SK-N-SH (cell line): ENCODE data around the gene IGF2R. TPM values are rescaled to one million over a fixed set of nuclear protein-coding genes. Genes with fewer than 3 reads are reported as not detected.

Source experiments
- CTCF ChIA-PET: fragments of 300-600, 350-600 bp; formaldehyde crosslinking; extraction: SDS; loops from one replicate; lab custom pipeline; 2021; lab: Yijun Ruan, JAX
- POLR2A ChIA-PET: fragments of 350-600 bp; sonication (Branson Sonifier 250); formaldehyde crosslinking; extraction: SDS; loops from one replicate; lab custom pipeline; 2020; ENCODE audit warnings: antibody characterized with exemption, inconsistent platforms; lab: Yijun Ruan, JAX
- DNase-seq: peaks from one replicate; pipeline ENCODE4 v3.0.0; 2012
- H2AFZ ChIP-seq: fragments of 200-600 bp; sonication (generic); 2 replicates; pipeline ENCODE4 v1.8.1; 2016; ENCODE audit warnings: antibody characterized with exemption, mild to moderate bottlenecking, low read depth
- H3F3A ChIP-seq: fragments of 200-600 bp; sonication (generic); replicated peaks from 2 replicates; pipeline ENCODE3; 2016; ENCODE audit warnings: antibody characterized with exemption, mild to moderate bottlenecking; ENCODE audit not compliant: insufficient read depth
- H3K27ac ChIP-seq, 2 experiments: fragments of 200-500 bp in 1 of 2; fragments of 200-600 bp in 1 of 2; sonication (Bioruptor generic) in 1 of 2; sonication (generic), shearing (Covaris generic) in 1 of 2; 2 replicates each; pipeline versions ENCODE4 v1.5.1 to v1.6.1; 2014 to 2016; ENCODE audit warnings: low read depth in 2 of 2, inconsistent platforms in 1 of 2, low read length in 1 of 2, mild to moderate bottlenecking in 1 of 2, mixed read lengths in 1 of 2
- H3K27me3 ChIP-seq: fragments of 200-600 bp; sonication (generic), shearing (Covaris generic); 2 replicates; pipeline ENCODE4 v1.6.1; 2016; ENCODE audit warnings: mixed run types; ENCODE audit not compliant: insufficient read depth
- H3K36me3 ChIP-seq, 2 experiments: fragments of 200-500 bp in 1 of 2; fragments of 200-600 bp in 1 of 2; sonication (Bioruptor generic) in 1 of 2; sonication (generic) in 1 of 2; replicated peaks in 1 of 2; 2 replicates each; pipeline versions ENCODE3 to v1.5.1; 2014 to 2016; ENCODE audit warnings: low read length in 1 of 2, mild to moderate bottlenecking in 1 of 2; ENCODE audit not compliant: insufficient read depth in 2 of 2, control insufficient read depth in 1 of 2
- H3K4me1 ChIP-seq, 2 experiments: fragments of 200-500 bp in 1 of 2; fragments of 200-600 bp in 1 of 2; sonication (Bioruptor generic) in 1 of 2; sonication (generic), shearing (Covaris generic) in 1 of 2; 2 replicates each; pipeline versions ENCODE4 v1.5.1 to v1.6.1; 2014 to 2016; ENCODE audit warnings: low read depth in 1 of 2, low read length in 1 of 2, mixed run types in 1 of 2; ENCODE audit not compliant: insufficient read depth in 2 of 2, control insufficient read depth in 1 of 2
- H3K4me2 ChIP-seq: fragments of 200-600 bp; sonication (generic), shearing (Covaris generic); 2 replicates; pipeline ENCODE4 v1.6.1; 2017; ENCODE audit warnings: mixed run types
- H3K4me3 ChIP-seq, 2 experiments: fragments of 200-500 bp in 1 of 2; fragments of 200-600 bp in 1 of 2; sonication (Bioruptor generic) in 1 of 2; sonication (generic), shearing (Covaris generic) in 1 of 2; 2 replicates each; pipeline versions ENCODE4 v1.5.1 to v1.8.1; 2014 to 2016; ENCODE audit warnings: low read depth in 2 of 2, inconsistent platforms in 1 of 2, low read length in 1 of 2, mild to moderate bottlenecking in 1 of 2, mixed read lengths in 1 of 2, moderate library complexity in 1 of 2
- H3K79me2 ChIP-seq: fragments of 200-600 bp; sonication (generic); 2 replicates; pipeline ENCODE4 v1.8.1; 2017; ENCODE audit warnings: mild to moderate bottlenecking; ENCODE audit not compliant: insufficient read depth
- H3K9ac ChIP-seq: fragments of 200-600 bp; sonication (generic); 2 replicates; pipeline ENCODE4 v1.6.1; 2017; ENCODE audit warnings: mixed run types
- H3K9me2 ChIP-seq: fragments of 200-600 bp; sonication (generic); 2 replicates; pipeline ENCODE4 v1.6.1; 2017; ENCODE audit warnings: mixed run types
- H3K9me3 ChIP-seq: fragments of 200-600 bp; sonication (generic); 2 replicates; pipeline ENCODE4 v1.6.1; 2017; ENCODE audit warnings: mixed run types, mild to moderate bottlenecking, moderate library complexity
- H4K20me1 ChIP-seq: fragments of 200-600 bp; sonication (generic); 2 replicates; pipeline ENCODE4 v1.6.1; 2017; ENCODE audit warnings: mild to moderate bottlenecking, mixed run types; ENCODE audit not compliant: insufficient read depth
- FOSL2 ChIP-seq: IDR thresholded peaks from 2 replicates; pipeline ENCODE4 v1.4.0; 2012; ENCODE audit warnings: low read depth, mild to moderate bottlenecking, moderate library complexity, borderline replicate concordance
- FOXJ3 ChIP-seq: sonication (generic); formaldehyde crosslinking; IDR thresholded peaks from 2 replicates; pipeline ENCODE4 v1.5.1; 2020; ENCODE audit warnings: mild to moderate bottlenecking, missing genetic modification reagents
- FOXM1 ChIP-seq: IDR thresholded peaks from 2 replicates; pipeline ENCODE4 v1.4.0; 2012; ENCODE audit warnings: low read depth, mild to moderate bottlenecking
- GATA2 ChIP-seq: sonication (generic); formaldehyde crosslinking; IDR thresholded peaks from 2 replicates; pipeline ENCODE4 v1.5.0; 2020; ENCODE audit warnings: mild to moderate bottlenecking, missing genetic modification reagents
- MEF2A ChIP-seq: IDR thresholded peaks from 2 replicates; pipeline ENCODE4 v1.4.0; 2012; ENCODE audit warnings: low read depth, borderline replicate concordance
- MXI1 ChIP-seq: IDR thresholded peaks from 2 replicates; pipeline ENCODE4 v1.6.1; 2012; ENCODE audit warnings: mild to moderate bottlenecking, low read depth, low read length, improper control_type of control experiment
- NFIC ChIP-seq: IDR thresholded peaks from 2 replicates; pipeline ENCODE4 v1.4.0; 2012; ENCODE audit warnings: borderline replicate concordance
- POLR2AphosphoS5 ChIP-seq: IDR thresholded peaks from 2 replicates; pipeline ENCODE4 v1.6.1; 2012; ENCODE audit warnings: low read depth, low read length
- RAD21 ChIP-seq: IDR thresholded peaks from 2 replicates; pipeline ENCODE4 v1.6.1; 2012; ENCODE audit warnings: mild to moderate bottlenecking, low read length
- RXRA ChIP-seq: IDR thresholded peaks from 2 replicates; pipeline ENCODE4 v1.4.0; 2012; ENCODE audit warnings: low read depth, mild to moderate bottlenecking, borderline replicate concordance
- SIN3A ChIP-seq: IDR thresholded peaks from 2 replicates; pipeline ENCODE4 v1.6.1; 2012; ENCODE audit warnings: low read depth, mild to moderate bottlenecking, low read length, moderate library complexity, borderline replicate concordance
- SMC3 ChIP-seq: IDR thresholded peaks from 2 replicates; pipeline ENCODE4 v1.6.1; 2012; ENCODE audit warnings: low read depth, low read length, improper control_type of control experiment
- TCF12 ChIP-seq: IDR thresholded peaks from 2 replicates; pipeline ENCODE4 v1.4.0; 2012
- TEAD4 ChIP-seq: IDR thresholded peaks from 2 replicates; pipeline ENCODE4 v1.4.0; 2012; ENCODE audit warnings: mild to moderate bottlenecking, borderline replicate concordance; ENCODE audit not compliant: insufficient read depth
- USF1 ChIP-seq: IDR thresholded peaks from 2 replicates; pipeline ENCODE4 v1.4.0; 2012; ENCODE audit warnings: low read depth, borderline replicate concordance
- YY1 ChIP-seq: IDR thresholded peaks from 2 replicates; pipeline ENCODE4 v1.4.0; 2012; ENCODE audit warnings: low read depth, mild to moderate bottlenecking
- WGBS: methylation state at CpG from one replicate; pipeline ENCODE4 v1.1.6; 2017; ENCODE audit warnings: low lambda C conversion rate; 5-methylcytosine and 5-hydroxymethylcytosine counted together
- polyA plus RNA-seq, 3 experiments: library from polyadenylated mRNA; depleted of rRNA; stranded (reverse); fragments of >200 nt; gene quantifications; 2 replicates each; pipeline ENCODE4 v1.2.3, GENCODE V29; 2012
- TF ChIP-seq, protein P1 (sequence below): IDR thresholded peaks from 2 replicates; pipeline ENCODE4 v1.4.0; 2012; ENCODE audit warnings: low read depth, borderline replicate concordance
- TF ChIP-seq, protein P2 (sequence below): IDR thresholded peaks from 2 replicates; pipeline ENCODE4 v1.6.1; 2012; ENCODE audit warnings: mild to moderate bottlenecking, low read depth, low read length, moderate library complexity

Gene IGF2R
- polyA plus RNA-seq, 1 of the 3 experiments (the other 2 are of a cell fraction) = 45.0 TPM

- TF ChIP-seq USF1 (no peak), MXI1 (no peak), TCF12 (no peak), RXRA (no peak), RAD21 (no peak), FOXM1 (no peak), GATA2 (CRISPR knock-in tag) (no peak), FOXJ3 (CRISPR knock-in tag) (no peak), NFIC (no peak), YY1 (no peak), SMC3 (no peak), SIN3A (no peak), TEAD4 (no peak), POLR2AphosphoS5 (no peak), MEF2A (no peak), FOSL2 (no peak)
- TF ChIP-seq, protein P1, sequence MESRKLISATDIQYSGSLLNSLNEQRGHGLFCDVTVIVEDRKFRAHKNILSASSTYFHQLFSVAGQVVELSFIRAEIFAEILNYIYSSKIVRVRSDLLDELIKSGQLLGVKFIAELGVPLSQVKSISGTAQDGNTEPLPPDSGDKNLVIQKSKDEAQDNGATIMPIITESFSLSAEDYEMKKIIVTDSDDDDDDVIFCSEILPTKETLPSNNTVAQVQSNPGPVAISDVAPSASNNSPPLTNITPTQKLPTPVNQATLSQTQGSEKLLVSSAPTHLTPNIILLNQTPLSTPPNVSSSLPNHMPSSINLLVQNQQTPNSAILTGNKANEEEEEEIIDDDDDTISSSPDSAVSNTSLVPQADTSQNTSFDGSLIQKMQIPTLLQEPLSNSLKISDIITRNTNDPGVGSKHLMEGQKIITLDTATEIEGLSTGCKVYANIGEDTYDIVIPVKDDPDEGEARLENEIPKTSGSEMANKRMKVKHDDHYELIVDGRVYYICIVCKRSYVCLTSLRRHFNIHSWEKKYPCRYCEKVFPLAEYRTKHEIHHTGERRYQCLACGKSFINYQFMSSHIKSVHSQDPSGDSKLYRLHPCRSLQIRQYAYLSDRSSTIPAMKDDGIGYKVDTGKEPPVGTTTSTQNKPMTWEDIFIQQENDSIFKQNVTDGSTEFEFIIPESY = no peak
- TF ChIP-seq, protein P2, sequence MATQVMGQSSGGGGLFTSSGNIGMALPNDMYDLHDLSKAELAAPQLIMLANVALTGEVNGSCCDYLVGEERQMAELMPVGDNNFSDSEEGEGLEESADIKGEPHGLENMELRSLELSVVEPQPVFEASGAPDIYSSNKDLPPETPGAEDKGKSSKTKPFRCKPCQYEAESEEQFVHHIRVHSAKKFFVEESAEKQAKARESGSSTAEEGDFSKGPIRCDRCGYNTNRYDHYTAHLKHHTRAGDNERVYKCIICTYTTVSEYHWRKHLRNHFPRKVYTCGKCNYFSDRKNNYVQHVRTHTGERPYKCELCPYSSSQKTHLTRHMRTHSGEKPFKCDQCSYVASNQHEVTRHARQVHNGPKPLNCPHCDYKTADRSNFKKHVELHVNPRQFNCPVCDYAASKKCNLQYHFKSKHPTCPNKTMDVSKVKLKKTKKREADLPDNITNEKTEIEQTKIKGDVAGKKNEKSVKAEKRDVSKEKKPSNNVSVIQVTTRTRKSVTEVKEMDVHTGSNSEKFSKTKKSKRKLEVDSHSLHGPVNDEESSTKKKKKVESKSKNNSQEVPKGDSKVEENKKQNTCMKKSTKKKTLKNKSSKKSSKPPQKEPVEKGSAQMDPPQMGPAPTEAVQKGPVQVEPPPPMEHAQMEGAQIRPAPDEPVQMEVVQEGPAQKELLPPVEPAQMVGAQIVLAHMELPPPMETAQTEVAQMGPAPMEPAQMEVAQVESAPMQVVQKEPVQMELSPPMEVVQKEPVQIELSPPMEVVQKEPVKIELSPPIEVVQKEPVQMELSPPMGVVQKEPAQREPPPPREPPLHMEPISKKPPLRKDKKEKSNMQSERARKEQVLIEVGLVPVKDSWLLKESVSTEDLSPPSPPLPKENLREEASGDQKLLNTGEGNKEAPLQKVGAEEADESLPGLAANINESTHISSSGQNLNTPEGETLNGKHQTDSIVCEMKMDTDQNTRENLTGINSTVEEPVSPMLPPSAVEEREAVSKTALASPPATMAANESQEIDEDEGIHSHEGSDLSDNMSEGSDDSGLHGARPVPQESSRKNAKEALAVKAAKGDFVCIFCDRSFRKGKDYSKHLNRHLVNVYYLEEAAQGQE = no peak
- H3K27ac ChIP-seq = no peak overlapping the region
- H3K4me3 ChIP-seq = no peak overlapping the region
- H2AFZ ChIP-seq = no peak overlapping the region
- H4K20me1 ChIP-seq = no peaks in the 10 kb centered on the region
- 65% methylated on average over 13 of the region's 13 CpGs for WGBS
- H3F3A ChIP-seq = no peaks in the 10 kb centered on the region
- no peaks in the 10 kb centered on the region; a peak in 1 of 4 replicates for H3K4me1 ChIP-seq
- no peak for DNase-seq
- no peaks in the 10 kb centered on the region for H3K36me3 ChIP-seq
- no peaks in the 10 kb centered on the region for H3K9me2 ChIP-seq
- H3K4me2 ChIP-seq = no peak overlapping the region
- ChIA-PET CTCF (no interaction called here), POLR2A (no interaction called here)
- H3K9me3 ChIP-seq = no peaks in the 10 kb centered on the region
- H3K9ac ChIP-seq = no peak overlapping the region
- no peaks in the 10 kb centered on the region for H3K79me2 ChIP-seq
- no peaks in the 10 kb centered on the region for H3K27me3 ChIP-seq
Observed at GRCh38 chr6:160130729-160131484, 162.0 kb downstream of the IGF2R start.
